ENCODE measurements around the gene MTF1.

- TF ChIP-seq CTCF (IDR thresholded peaks at IDR 0.05) (no peak), POLR2AphosphoS5 (IDR thresholded peaks at IDR 0.05) (no peak)
Measured at GRCh38 chr1:37849480-37849879, 9.9 kb downstream of the MTF1 start.

Measured in esophagus muscularis mucosa (tissue), 3 donors.